MM.1S (cell line): ENCODE measurements around the gene WDR76.
"Not testable (repeated sequence)": the region's sequence is repeated elsewhere in the genome, so short reads cannot be mapped to it uniquely, and the experiment has no call there.

Experiments
- DNase-seq: peaks from one replicate; pipeline ENCODE4 v3.0.0-alpha.2; 2015
- H2AFZ ChIP-seq: fragments of 300-600 bp; sonication (generic); 2 replicates; pipeline ENCODE4 v1.6.0; 2016; ENCODE audit warnings: antibody characterized with exemption, low read length
- H3F3A ChIP-seq: fragments of 300-600 bp; sonication (generic); 2 replicates; pipeline ENCODE4 v1.6.1; 2016; ENCODE audit warnings: mild to moderate bottlenecking, antibody characterized with exemption, low read length, moderate library complexity, mixed read lengths; ENCODE audit not compliant: insufficient read depth
- H3K27ac ChIP-seq: fragments of 300-600 bp; sonication (generic); 2 replicates; pipeline ENCODE4 v1.5.1; 2016; ENCODE audit warnings: mild to moderate bottlenecking, low read length
- H3K27me3 ChIP-seq: fragments of 300-600 bp; sonication (generic); replicated peaks from 2 replicates; pipeline ENCODE4 v1.6.0; 2016; ENCODE audit warnings: low read length; ENCODE audit not compliant: insufficient read depth
- H3K36me3 ChIP-seq: fragments of 300-600 bp; sonication (generic); replicated peaks from 2 replicates; pipeline ENCODE4 v1.6.1; 2016; ENCODE audit warnings: mild to moderate bottlenecking, low read length, mixed read lengths; ENCODE audit not compliant: insufficient read depth
- H3K4me1 ChIP-seq: fragments of 300-600 bp; sonication (generic); 2 replicates; pipeline ENCODE4 v1.6.1; 2016; ENCODE audit warnings: low read length, mixed read lengths
- H3K4me2 ChIP-seq: fragments of 300-600 bp; sonication (generic); 2 replicates; pipeline ENCODE4 v1.6.0; 2016; ENCODE audit warnings: low read depth, low read length
- H3K4me3 ChIP-seq: fragments of 300-600 bp; sonication (generic); 2 replicates; pipeline ENCODE4 v1.5.1; 2016; ENCODE audit warnings: low read length, mixed read lengths
- H3K79me2 ChIP-seq: fragments of 300-600 bp; sonication (generic); 2 replicates; pipeline ENCODE4 v1.6.1; 2016; ENCODE audit warnings: mixed run types, low read length, mixed read lengths
- H3K9ac ChIP-seq: fragments of 300-600 bp; sonication (generic); 2 replicates; pipeline ENCODE4 v1.6.1; 2016; ENCODE audit warnings: low read length, mixed read lengths
- H3K9me2 ChIP-seq: fragments of 300-600 bp; sonication (generic); replicated peaks from 2 replicates; pipeline ENCODE4 v1.6.1; 2016; ENCODE audit warnings: mild to moderate bottlenecking, low read length, mixed read lengths; ENCODE audit not compliant: insufficient read depth
- H3K9me3 ChIP-seq: fragments of 300-600 bp; sonication (generic); replicated peaks from 2 replicates; pipeline ENCODE4 v1.6.1; 2016; ENCODE audit warnings: mild to moderate bottlenecking, low read length, mixed read lengths; ENCODE audit not compliant: insufficient read depth
- H4K20me1 ChIP-seq: fragments of 300-600 bp; sonication (generic); 2 replicates; pipeline ENCODE4 v1.6.1; 2016; ENCODE audit warnings: mild to moderate bottlenecking, low read length, moderate library complexity, mixed read lengths; ENCODE audit not compliant: insufficient read depth
- CTCF ChIP-seq: fragments of 300-600 bp; sonication (generic); IDR thresholded peaks from 2 replicates; pipeline ENCODE4 v1.5.1; 2016; ENCODE audit warnings: antibody characterized with exemption, low read length, mixed read lengths
- EZH2 ChIP-seq: fragments of 300-600 bp; sonication (generic); optimal IDR thresholded peaks from 2 replicates; pipeline ENCODE3; 2017; ENCODE audit warnings: low read depth, mild to moderate bottlenecking, antibody characterized with exemption, low read length, mixed read lengths
- EZH2phosphoT487 ChIP-seq: fragments of 300-600 bp; sonication (generic); IDR thresholded peaks from 2 replicates; pipeline ENCODE4 v1.6.1; 2018; ENCODE audit warnings: antibody characterized with exemption, low read length

The WDR76 gene

GRCh38 chr15:43799945-43800285, 26.9 kb upstream of the WDR76 start, which contains the start of gene SERINC4:
Gene SERINC4 (minus strand): TSS chr15:43800220. CDS start chr15:43799986, 234 bp downstream.
- Histone ChIP-seq H3F3A (peaks cover 11% of the 10 kb centered on the region; the same call in 1 of the 2 replicates), H3K27ac (peak within 1 kb of the TSS; percentile 9; the same call in 1 of the 2 replicates), H3K4me3 (peak within 1 kb of the TSS; percentile 78), H3K4me1 (peaks cover 5% of the 10 kb centered on the region), H2AFZ (peak within 1 kb of the TSS; percentile 61), H3K36me3 (peaks cover 4% of the 10 kb centered on the region), H3K9ac (peak within 1 kb of the TSS; percentile 73), H3K27me3 (no peaks in the 10 kb centered on the region), H3K79me2 (peaks cover 23% of the 10 kb centered on the region), H3K9me3 (no peaks in the 10 kb centered on the region), H3K4me2 (peak within 1 kb of the TSS; percentile 59), H3K9me2 (no peaks in the 10 kb centered on the region), H4K20me1 (no peaks in the 10 kb centered on the region)
- TF ChIP-seq EZH2phosphoT487 (no peak), EZH2 (no peak), CTCF (no peak)
- DNase-seq: no peak

GRCh38 chr15:43800286-43801141, 26.3 kb upstream of the WDR76 start, which contains the start of gene HYPK:
Gene HYPK (plus strand): TSS chr15:43800599. CDS start chr15:43800623, 24 bp downstream.
- Histone ChIP-seq H3K27me3 (no peaks in the 10 kb centered on the region), H3K36me3 (peaks cover 4% of the 10 kb centered on the region), H4K20me1 (no peaks in the 10 kb centered on the region), H3K79me2 (peaks cover 19% of the 10 kb centered on the region), H3K9me3 (no peaks in the 10 kb centered on the region), H2AFZ (peak within 1 kb of the TSS; percentile 61), H3K9ac (peak within 1 kb of the TSS; percentile 73), H3K27ac (peak within 1 kb of the TSS; percentile 9; the same call in 1 of the 2 replicates), H3F3A (peaks cover 11% of the 10 kb centered on the region; the same call in 1 of the 2 replicates), H3K4me2 (peak within 1 kb of the TSS; percentile 59), H3K4me1 (peaks cover 5% of the 10 kb centered on the region), H3K9me2 (no peaks in the 10 kb centered on the region), H3K4me3 (peak within 1 kb of the TSS; percentile 78)
- TF ChIP-seq EZH2 (no peak), CTCF (no peak), EZH2phosphoT487 (no peak)
- peak; percentile 90 for DNase-seq

- not testable (repeated sequence) for DNase-seq, H3K4me2 ChIP-seq, H3F3A ChIP-seq
These were observed 24.1 kb upstream of the WDR76 start for GRCh38 chr15:43802676-43803075.

More at GRCh38 chr15:43802676-43803075, 24.1 kb upstream of the WDR76 start:
- not testable (repeated sequence) for H3K27me3 ChIP-seq, H3K4me3 ChIP-seq, H2AFZ ChIP-seq, H3K9me3 ChIP-seq, H3K36me3 ChIP-seq, H3K27ac ChIP-seq, H3K9me2 ChIP-seq, H3K4me1 ChIP-seq, H3K9ac ChIP-seq, H4K20me1 ChIP-seq
- peaks cover 19% of the 10 kb centered on the region for H3K79me2 ChIP-seq
